ENCODE measurements around the gene C18orf63.

- no peak for TF ChIP-seq CTCF (conservative IDR thresholded peaks at IDR 0.05; ENCODE audit: low read depth in 2 of 2)
- TF ChIP-seq EZH2 (IDR thresholded peaks at IDR 0.05; ENCODE audit: low read depth, unreplicated experiment) = no peak
- no peak for TF ChIP-seq JUNB (IDR thresholded peaks at IDR 0.05; ENCODE audit: unreplicated experiment)
- TF ChIP-seq EZH2phosphoT487 (IDR thresholded peaks at IDR 0.05; ENCODE audit: unreplicated experiment) = no peak
- TF ChIP-seq REST (IDR thresholded peaks at IDR 0.05; ENCODE audit: unreplicated experiment) = no peak
Observed at GRCh38 chr18:74277296-74277695, 38.3 kb upstream of the C18orf63 start.
